ENCODE data around the gene TSPAN31.

TSPAN31 gene

GRCh38 chr12:57751432-57751787 is 6.6 kb downstream of the TSPAN31 start:
- Histone ChIP-seq H3K79me2 (ENCODE audit: insufficient read depth, low read length) (peaks cover 21% of the 10 kb centered on the region), H3F3A (ENCODE audit: insufficient read depth, low read length) (no peaks in the 10 kb centered on the region; the same call in 1 of the 2 replicates), H3K36me3 (ENCODE audit: insufficient read depth, low read length) (peaks cover 46% of the 10 kb centered on the region), H4K20me1 (ENCODE audit: insufficient read depth, low read length) (no peaks in the 10 kb centered on the region), H2AFZ (ENCODE audit: low read length) (no peak overlapping the region), H3K27ac (ENCODE audit: low read depth, low read length, poor library complexity, severe bottlenecking) (peak overlapping the region; percentile 59), H3K9me3 (ENCODE audit: low read length) (no peaks in the 10 kb centered on the region), H3K27me3 (ENCODE audit: insufficient read depth, low read length) (no peaks in the 10 kb centered on the region), H3K9ac (ENCODE audit: low read length) (peak overlapping the region; percentile 99), H3K4me1 (ENCODE audit: insufficient read depth, low read length, severe bottlenecking) (peaks cover 41% of the 10 kb centered on the region), H3K4me3 (ENCODE audit: low read depth, low read length, poor library complexity, severe bottlenecking) (peak overlapping the region; percentile 96), H3K9me2 (ENCODE audit: low read depth, low read length) (no peaks in the 10 kb centered on the region), H3K4me2 (ENCODE audit: low read length) (peak overlapping the region; percentile 98)
- TF ChIP-seq EZH2 (IDR thresholded peaks at IDR 0.05; ENCODE audit: borderline replicate concordance, low read length) (no peak), CTCF (IDR thresholded peaks at IDR 0.05; ENCODE audit: low read length) (no peak)

- peaks cover 47% of the 10 kb centered on the region for H3K4me1 ChIP-seq (ENCODE audit: insufficient read depth, low read length, severe bottlenecking)
- H2AFZ ChIP-seq (ENCODE audit: low read length), result no peak within 1 kb of the TSS
- no peaks in the 10 kb centered on the region for H4K20me1 ChIP-seq (ENCODE audit: insufficient read depth, low read length)
- peak within 1 kb of the TSS; percentile 64 for H3K27ac ChIP-seq (ENCODE audit: low read depth, low read length, poor library complexity, severe bottlenecking)
- H3K27me3 ChIP-seq (ENCODE audit: insufficient read depth, low read length), result no peaks in the 10 kb centered on the region
- peak within 1 kb of the TSS; percentile 99 for H3K9ac ChIP-seq (ENCODE audit: low read length)
- peaks cover 41% of the 10 kb centered on the region for H3K36me3 ChIP-seq (ENCODE audit: insufficient read depth, low read length)
- H3K4me3 ChIP-seq (ENCODE audit: low read depth, low read length, poor library complexity, severe bottlenecking), result peak within 1 kb of the TSS; percentile 96
- peaks cover 21% of the 10 kb centered on the region for H3K79me2 ChIP-seq (ENCODE audit: insufficient read depth, low read length)
- H3K9me2 ChIP-seq (ENCODE audit: low read depth, low read length), result no peaks in the 10 kb centered on the region
- H3K4me2 ChIP-seq (ENCODE audit: low read length), result peak within 1 kb of the TSS; percentile 98
- H3K9me3 ChIP-seq (ENCODE audit: low read length), result no peaks in the 10 kb centered on the region
- no peaks in the 10 kb centered on the region for H3F3A ChIP-seq (ENCODE audit: insufficient read depth, low read length)
- TF ChIP-seq CTCF (IDR thresholded peaks at IDR 0.05; ENCODE audit: low read length) (no peak), EZH2 (IDR thresholded peaks at IDR 0.05; ENCODE audit: borderline replicate concordance, low read length) (no peak)
Measured at GRCh38 chr12:57751788-57752667, 7.2 kb downstream of the TSPAN31 start, which contains the start of gene CDK4. CDK4 (minus strand) TSS chr12:57752310; CDS start chr12:57751717, 593 bp downstream.

- Histone ChIP-seq H3K9me3 (ENCODE audit: low read length) (no peaks in the 10 kb centered on the region), H3K9ac (ENCODE audit: low read length) (peak overlapping the region; percentile 37; the same call in 1 of the 2 replicates), H3K36me3 (ENCODE audit: insufficient read depth, low read length) (peaks cover 41% of the 10 kb centered on the region), H2AFZ (ENCODE audit: low read length) (no peak overlapping the region), H3K9me2 (ENCODE audit: low read depth, low read length) (no peaks in the 10 kb centered on the region), H3K27me3 (ENCODE audit: insufficient read depth, low read length) (no peaks in the 10 kb centered on the region), H3K4me2 (ENCODE audit: low read length) (peak overlapping the region; percentile 70), H3K4me3 (ENCODE audit: low read depth, low read length, poor library complexity, severe bottlenecking) (peak overlapping the region; percentile 49), H3F3A (ENCODE audit: insufficient read depth, low read length) (no peaks in the 10 kb centered on the region), H3K4me1 (ENCODE audit: insufficient read depth, low read length, severe bottlenecking) (peaks cover 48% of the 10 kb centered on the region), H4K20me1 (ENCODE audit: insufficient read depth, low read length) (no peaks in the 10 kb centered on the region), H3K79me2 (ENCODE audit: insufficient read depth, low read length) (peaks cover 21% of the 10 kb centered on the region), H3K27ac (ENCODE audit: low read depth, low read length, poor library complexity, severe bottlenecking) (peak overlapping the region; percentile 64)
- TF ChIP-seq EZH2 (IDR thresholded peaks at IDR 0.05; ENCODE audit: borderline replicate concordance, low read length), result no peak
- no peak for TF ChIP-seq CTCF (IDR thresholded peaks at IDR 0.05; ENCODE audit: low read length)
Measured at GRCh38 chr12:57752668-57753000, 7.8 kb downstream of the TSPAN31 start.
